H1 (cell line): ENCODE data around the gene AGTR1. TPM values are rescaled to one million over a fixed set of nuclear protein-coding genes. Genes with fewer than 3 reads are reported as not detected.

Experiments used
- CTCF ChIA-PET: fragments of 300-600 bp; sonication (Branson Sonifier 250); formaldehyde crosslinking; loops from one replicate; lab custom pipeline; 2021; ENCODE audit not compliant: partially characterized antibody; lab: Charles Lee
- POLR2A ChIA-PET: fragments of 300-600 bp; sonication (Branson Sonifier 250); formaldehyde crosslinking; loops from one replicate; lab custom pipeline; 2021; ENCODE audit warnings: inconsistent platforms; ENCODE audit not compliant: partially characterized antibody; lab: Charles Lee
- DNase-seq, 2 experiments: peaks; one replicate each; pipeline versions ENCODE4 v3.0.0 to v3.0.0-alpha.2; 2010 to 2022; ENCODE audit warnings: low spot score in 2 of 2, low read depth in 1 of 2, mixed read lengths in 1 of 2
- FAIRE-seq: peaks from 2 replicates; lab custom pipeline; 2011; peaks lifted over from hg19 to GRCh38; lab: Jason Lieb, UNC
- H2AFZ ChIP-seq: 2 replicates; pipeline ENCODE4 v1.8.1; 2012; ENCODE audit warnings: low read length, inconsistent platforms
- H2AK5ac ChIP-seq: 2 replicates; pipeline ENCODE4 v1.6.1; 2013; ENCODE audit warnings: low read depth, low read length
- H2BK120ac ChIP-seq: replicated peaks from 2 replicates; pipeline ENCODE3; 2013; ENCODE audit warnings: low read depth, low read length, inconsistent platforms
- H2BK12ac ChIP-seq: 2 replicates; pipeline ENCODE4 v1.6.1; 2013; ENCODE audit warnings: low read depth, low read length
- H2BK15ac ChIP-seq: 2 replicates; pipeline ENCODE4 v1.6.1; 2013; ENCODE audit warnings: low read length
- H2BK20ac ChIP-seq: 2 replicates; pipeline ENCODE4 v1.6.1; 2013; ENCODE audit warnings: low read length
- H2BK5ac ChIP-seq: 2 replicates; pipeline ENCODE4 v1.6.1; 2013; ENCODE audit warnings: low read depth, low read length
- H3K14ac ChIP-seq: 2 replicates; pipeline ENCODE4 v1.6.1; 2013; ENCODE audit warnings: inconsistent platforms; ENCODE audit not compliant: insufficient read length
- H3K18ac ChIP-seq: 2 replicates; pipeline ENCODE4 v1.6.1; 2013; ENCODE audit warnings: low read length; ENCODE audit errors: extremely low read depth
- H3K23ac ChIP-seq: 2 replicates; pipeline ENCODE4 v1.6.1; 2013; ENCODE audit warnings: inconsistent platforms; ENCODE audit not compliant: insufficient read length
- H3K23me2 ChIP-seq: 2 replicates; pipeline ENCODE4 v1.6.1; 2013; ENCODE audit warnings: low read depth, low read length
- H3K27ac ChIP-seq: 2 replicates; pipeline ENCODE4 v1.6.1; 2011; ENCODE audit warnings: low read depth, low read length, inconsistent platforms
- H3K27me3 ChIP-seq, 4 experiments: replicated peaks in 1 of 4; 1 replicate in 1 of 4; 2 replicates in 3 of 4; pipeline versions ENCODE4 v1.6.1 to v1.8.1; 2011 to 2013; ENCODE audit warnings: low read length in 3 of 4, mild to moderate bottlenecking in 3 of 4, inconsistent platforms in 2 of 4, mixed read lengths in 2 of 4, moderate library complexity in 1 of 4; ENCODE audit not compliant: control insufficient read depth in 3 of 4, insufficient read depth in 3 of 4; ENCODE audit errors: extremely low read depth in 1 of 4
- H3K36me3 ChIP-seq, 4 experiments: 2 replicates each; pipeline versions ENCODE4 v1.6.1 to v1.8.1; 2011 to 2013; ENCODE audit warnings: mild to moderate bottlenecking in 4 of 4, low read length in 3 of 4, moderate library complexity in 2 of 4, control low read depth in 1 of 4, inconsistent platforms in 1 of 4; ENCODE audit not compliant: insufficient read depth in 4 of 4, control insufficient read depth in 2 of 4
- H3K4ac ChIP-seq: replicated peaks from 2 replicates; pipeline ENCODE3; 2013; ENCODE audit warnings: low read length, low read depth, mixed read lengths, inconsistent platforms; ENCODE audit not compliant: insufficient read length
- H3K4me1 ChIP-seq, 4 experiments: replicated peaks in 1 of 4; 1 replicate in 1 of 4; 2 replicates in 3 of 4; pipeline versions ENCODE4 v1.6.1 to v1.8.1; 2011 to 2013; ENCODE audit warnings: low read length in 3 of 4, inconsistent platforms in 2 of 4, mixed read lengths in 1 of 4; ENCODE audit not compliant: insufficient read depth in 4 of 4, control insufficient read depth in 3 of 4
- H3K4me2 ChIP-seq, 2 experiments: 2 replicates each; pipeline versions ENCODE4 v1.6.1 to v1.8.1; 2011 to 2013; ENCODE audit warnings: low read depth in 2 of 2, low read length in 2 of 2, control low read depth in 1 of 2, inconsistent platforms in 1 of 2, mild to moderate bottlenecking in 1 of 2; ENCODE audit not compliant: insufficient read depth in 1 of 2
- H3K4me3 ChIP-seq, 4 experiments: fragments of 200-600, 300-600 bp in 1 of 4; sonication (generic), shearing (Covaris generic), sonication (Bioruptor Twin) in 1 of 4; 2 replicates each; pipeline versions ENCODE4 v1.5.1 to v1.8.1; 2011 to 2016; ENCODE audit warnings: low read length in 4 of 4, low read depth in 3 of 4, control low read depth in 2 of 4, inconsistent platforms in 2 of 4, mild to moderate bottlenecking in 2 of 4, mixed read lengths in 1 of 4, moderate library complexity in 1 of 4; ENCODE audit not compliant: insufficient read depth in 2 of 4; ENCODE audit errors: extremely low read depth in 1 of 4
- H3K56ac ChIP-seq: replicated peaks from 2 replicates; pipeline ENCODE3; 2013; ENCODE audit warnings: low read depth, mild to moderate bottlenecking, mixed read lengths, low read length, inconsistent platforms; ENCODE audit not compliant: insufficient read length
- H3K79me1 ChIP-seq: 2 replicates; pipeline ENCODE4 v1.6.1; 2013; ENCODE audit warnings: low read depth, low read length, control low read depth
- H3K79me2 ChIP-seq, 2 experiments: 2 replicates each; pipeline versions ENCODE4 v1.6.1 to v1.8.1; 2012 to 2013; ENCODE audit warnings: low read length in 2 of 2, mild to moderate bottlenecking in 2 of 2, inconsistent platforms in 1 of 2; ENCODE audit not compliant: insufficient read depth in 2 of 2, control insufficient read depth in 1 of 2
- H3K9ac ChIP-seq, 4 experiments: replicated peaks in 1 of 4; 1 replicate in 1 of 4; 2 replicates in 3 of 4; pipeline versions ENCODE4 v1.6.1 to v1.8.1; 2011 to 2013; ENCODE audit warnings: low read depth in 3 of 4, low read length in 3 of 4, control low read depth in 2 of 4, mild to moderate bottlenecking in 2 of 4, moderate library complexity in 2 of 4, inconsistent platforms in 1 of 4; ENCODE audit errors: extremely low read depth in 1 of 4
- H3K9me3 ChIP-seq, 2 experiments: 2 replicates each; pipeline versions ENCODE4 v1.6.1 to v1.8.1; 2012 to 2013; ENCODE audit warnings: mild to moderate bottlenecking in 2 of 2, moderate library complexity in 2 of 2, control low read depth in 1 of 2, inconsistent platforms in 1 of 2, low read depth in 1 of 2, low read length in 1 of 2, mixed read lengths in 1 of 2; ENCODE audit not compliant: insufficient read depth in 2 of 2
- H4K20me1 ChIP-seq, 2 experiments: replicated peaks in 1 of 2; 2 replicates each; pipeline versions ENCODE3 to v1.8.1; 2011 to 2013; ENCODE audit warnings: inconsistent platforms in 2 of 2, low read length in 2 of 2, mild to moderate bottlenecking in 1 of 2; ENCODE audit not compliant: insufficient read depth in 2 of 2, control insufficient read depth in 1 of 2
- H4K5ac ChIP-seq: 2 replicates; pipeline ENCODE4 v1.6.1; 2013; ENCODE audit warnings: low read length, low read depth, mixed read lengths, inconsistent platforms; ENCODE audit not compliant: insufficient read length
- H4K8ac ChIP-seq: 2 replicates; pipeline ENCODE4 v1.8.0; 2013; ENCODE audit warnings: mild to moderate bottlenecking, moderate library complexity, low read length, inconsistent platforms; ENCODE audit not compliant: insufficient read depth; ENCODE audit errors: extremely low read depth
- H4K91ac ChIP-seq: replicated peaks from 2 replicates; pipeline ENCODE3; 2013; ENCODE audit warnings: low read length, mixed read lengths, inconsistent platforms; ENCODE audit not compliant: insufficient read length
- ATF2 ChIP-seq: IDR thresholded peaks from 2 replicates; pipeline ENCODE4 v1.6.1; 2012; ENCODE audit warnings: low read length, inconsistent platforms
- JUND ChIP-seq: IDR thresholded peaks from 2 replicates; pipeline ENCODE4 v1.6.1; 2011; ENCODE audit warnings: mild to moderate bottlenecking, improper control_type of control experiment, low read length
- RBBP5 ChIP-seq: IDR thresholded peaks from 2 replicates; pipeline ENCODE4 v1.7.1; 2012; ENCODE audit warnings: low read depth, mild to moderate bottlenecking, inconsistent platforms, low read length, moderate library complexity, borderline replicate concordance
- USF2 ChIP-seq: IDR thresholded peaks from 2 replicates; pipeline ENCODE4 v1.6.1; 2011; ENCODE audit warnings: low read length, improper control_type of control experiment
- ZNF274 ChIP-seq: IDR thresholded peaks from 2 replicates; pipeline ENCODE4 v1.7.0; 2012; ENCODE audit warnings: low read length, borderline replicate concordance; ENCODE audit errors: extremely low read depth
- WGBS, 2 experiments: shearing (Covaris generic) in 1 of 2; methylation state at CpG; one replicate each; pipeline versions ENCODE4 v1.1.6 to v1.1.7; 2013 to 2015; ENCODE audit warnings: low lambda C conversion rate in 2 of 2, mixed read lengths in 2 of 2, inconsistent platforms in 1 of 2, low coverage in 1 of 2, missing lambda C conversion rate in 1 of 2; ENCODE audit not compliant: insufficient replicate concordance in 2 of 2, insufficient coverage in 1 of 2, insufficient read length in 1 of 2; ENCODE audit errors: extremely low coverage in 1 of 2, missing lambda C conversion rate in 1 of 2; 5-methylcytosine and 5-hydroxymethylcytosine counted together
- polyA plus RNA-seq, 7 experiments: library from polyadenylated mRNA; depleted of rRNA in 3 of 7; stranded (reverse) in 5 of 7; unstranded in 2 of 7; fragments of >200 nt in 5 of 7; fragments of 200-250 nt in 2 of 7; gene quantifications; 1 replicate in 5 of 7; 2 replicates in 1 of 7; 4 replicates in 1 of 7; pipeline versions ENCODE4 v1.2.1 to v1.2.3, GENCODE V29; 2011 to 2013; ENCODE audit warnings: missing spikeins in 2 of 7, mixed read lengths in 2 of 7
- total RNA-seq: library from RNA; stranded (reverse); fragmentation: NEBNext Ultra II Directional; extraction: Animal tissue kit (Norgen Biotek cat#: 25700); gene quantifications from 2 replicates; pipeline ENCODE4 v1.2.1, GENCODE V29; 2021

Gene AGTR1
- total and polyA plus RNA-seq, 2 of the 8 experiments (the other 6 are each of a cell fraction or from before 2014, with no cell fraction given): 0.03 TPM; not detected in 1

GRCh38 chr3:148773805-148774204 lies 76.1 kb downstream of the AGTR1 start:
- no peak for DNase-seq
- TF ChIP-seq RBBP5 (no peak), ATF2 (no peak), ZNF274 (no peak), USF2 (no peak), JUND (no peak)

More at GRCh38 chr3:148773805-148774204, 76.1 kb downstream of the AGTR1 start:
- Histone ChIP-seq H3K23me2 (no peaks in the 10 kb centered on the region), H2BK20ac (no peak overlapping the region), H4K91ac (no peak overlapping the region), H3K14ac (no peak overlapping the region), H4K5ac (no peak overlapping the region), H3K27me3 (no peaks in the 10 kb centered on the region), H2AFZ (no peak overlapping the region), H3K18ac (no peak overlapping the region), H3K9me3 (no peaks in the 10 kb centered on the region), H3K4me1 (no peaks in the 10 kb centered on the region), H3K4me3 (no peak overlapping the region), H3K36me3 (no peaks in the 10 kb centered on the region), H4K20me1 (no peaks in the 10 kb centered on the region), H3K4ac (no peak overlapping the region), H3K4me2 (no peak overlapping the region), H2BK15ac (no peak overlapping the region), H3K79me2 (no peaks in the 10 kb centered on the region), H3K23ac (no peak overlapping the region), H2BK12ac (no peak overlapping the region), H3K56ac (no peak overlapping the region), H2AK5ac (no peak overlapping the region), H3K27ac (no peak overlapping the region), H3K79me1 (no peaks in the 10 kb centered on the region), H3K9ac (no peak overlapping the region), H2BK5ac (no peak overlapping the region), H4K8ac (no peak overlapping the region), H2BK120ac (no peak overlapping the region)
- ChIA-PET CTCF (no interaction called here), POLR2A (no interaction called here)
- 90% methylated on average over 2 of the region's 2 CpGs; no CpG with 5 or more reads in 1 of the 2 experiments for whole genome bisulfite sequencing, 2 experiments
- FAIRE-seq: no peak
